ENCODE measurements around the gene ABCC4.

GRCh38 chr13:95255072-95255732 is 46.0 kb downstream of the ABCC4 start:
- TF ChIP-seq CTCF (IDR thresholded peaks at IDR 0.05; ENCODE audit: low read depth, low read length, poor library complexity, severe bottlenecking) (no peak), EZH2phosphoT487 (IDR thresholded peaks at IDR 0.05; ENCODE audit: borderline replicate concordance, low read length) (no peak)
